SU-DHL-6 (cell line): ENCODE data around the gene SEC24B.

Experiments used
- H2AFZ ChIP-seq: fragments of 200-600 bp; sonication (generic); 2 replicates; pipeline ENCODE4 v1.6.1; 2014; ENCODE audit warnings: low read depth, mild to moderate bottlenecking, moderate library complexity, mixed read lengths, antibody characterized with exemption, low read length; ENCODE audit not compliant: severe bottlenecking
- H3F3A ChIP-seq: fragments of 200-600 bp; shearing (Covaris generic); 2 replicates; pipeline ENCODE4 v1.6.0; 2016; ENCODE audit warnings: antibody characterized with exemption, mild to moderate bottlenecking; ENCODE audit not compliant: insufficient read depth
- H3K27ac ChIP-seq: fragments of 200-600 bp; sonication (generic); 2 replicates; pipeline ENCODE4 v1.5.1; 2016; ENCODE audit warnings: low read depth, mild to moderate bottlenecking, low read length, moderate library complexity, mixed read lengths
- H3K27me3 ChIP-seq: fragments of 200-600 bp; sonication (generic), shearing (Covaris generic); 2 replicates; pipeline ENCODE4 v1.6.0; 2014; ENCODE audit warnings: mild to moderate bottlenecking, low read length
- H3K36me3 ChIP-seq: fragments of 200-600 bp; sonication (generic); 2 replicates; pipeline ENCODE4 v1.6.1; 2014; ENCODE audit warnings: mild to moderate bottlenecking, low read length, mixed read lengths
- H3K4me2 ChIP-seq: fragments of 300-600, 200-600 bp; shearing (Covaris generic), sonication (generic); 2 replicates; pipeline ENCODE4 v1.6.0; 2014; ENCODE audit warnings: low read length, low read depth, mild to moderate bottlenecking; ENCODE audit not compliant: poor library complexity, severe bottlenecking
- H3K4me3 ChIP-seq: fragments of 200-600 bp; sonication (generic); 2 replicates; pipeline ENCODE4 v1.5.1; 2014; ENCODE audit warnings: antibody characterized with exemption, low read length, mild to moderate bottlenecking, mixed read lengths; ENCODE audit not compliant: insufficient read depth, poor library complexity, severe bottlenecking
- H3K79me2 ChIP-seq: fragments of 200-600 bp; sonication (generic); 2 replicates; pipeline ENCODE4 v1.6.1; 2014; ENCODE audit warnings: mild to moderate bottlenecking, low read length, moderate library complexity; ENCODE audit not compliant: insufficient read depth
- H3K9ac ChIP-seq: fragments of 200-600 bp; sonication (generic); 2 replicates; pipeline ENCODE4 v1.7.0; 2014; ENCODE audit warnings: mild to moderate bottlenecking, low read length
- H3K9me2 ChIP-seq: fragments of 200-600 bp; sonication (generic); replicated peaks from 2 replicates; pipeline ENCODE4 v1.6.1; 2014; ENCODE audit warnings: low read length; ENCODE audit not compliant: insufficient read depth
- H3K9me3 ChIP-seq: fragments of 200-600 bp; sonication (generic); 2 replicates; pipeline ENCODE4 v1.6.1; 2014; ENCODE audit warnings: low read length, mixed read lengths; ENCODE audit not compliant: insufficient read depth
- H4K20me1 ChIP-seq: fragments of 200-600 bp; sonication (generic); 2 replicates; pipeline ENCODE4 v1.6.1; 2014; ENCODE audit warnings: low read depth, mild to moderate bottlenecking, antibody characterized with exemption, low read length, moderate library complexity, mixed read lengths
- CTCF ChIP-seq: fragments of 200-600 bp; sonication (generic); IDR thresholded peaks from one replicate; pipeline ENCODE4 v1.5.1; 2017; ENCODE audit warnings: antibody characterized with exemption, mild to moderate bottlenecking, low read length, moderate library complexity; ENCODE audit not compliant: insufficient read depth, poor library complexity, severe bottlenecking
- EZH2phosphoT487 ChIP-seq: fragments of 200-600 bp; sonication (generic), shearing (Covaris generic); conservative IDR thresholded peaks from 2 replicates; pipeline ENCODE4 v1.6.1; 2018; ENCODE audit warnings: mild to moderate bottlenecking, antibody characterized with exemption, low read length, moderate library complexity, mixed read lengths

SEC24B gene

GRCh38 chr4:109408711-109409110 is 24.9 kb upstream of the SEC24B start:
- H3K9ac ChIP-seq, result no peak overlapping the region

DNA sequence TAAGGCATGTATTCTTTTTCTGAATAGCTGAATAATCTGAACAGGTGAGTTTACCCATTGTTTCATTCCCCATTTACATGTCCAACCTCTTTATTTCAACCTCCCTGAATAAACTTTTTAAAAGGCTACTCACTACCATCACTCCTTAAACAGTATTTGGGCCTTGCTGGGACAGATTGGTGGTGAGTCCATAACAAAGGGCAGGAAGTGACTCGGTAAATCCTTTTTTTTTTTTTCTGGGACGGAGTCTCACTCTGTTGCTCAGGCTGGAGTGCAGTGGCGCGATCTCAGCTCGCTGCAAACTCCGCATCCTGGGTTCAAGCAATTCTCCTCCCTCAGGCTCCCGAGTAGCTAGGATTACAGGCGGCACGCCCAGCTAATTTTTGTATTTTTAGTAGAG is 23.4 kb upstream of the SEC24B start:
- Histone ChIP-seq H3K9me3 (no peaks in the 10 kb centered on the region), H3K27me3 (no peaks in the 10 kb centered on the region), H3K79me2 (no peaks in the 10 kb centered on the region), H3K36me3 (no peaks in the 10 kb centered on the region), H2AFZ (no peak overlapping the region), H3K4me2 (no peak overlapping the region), H3K9ac (no peak overlapping the region), H3K9me2 (no peaks in the 10 kb centered on the region), H3K27ac (no peak overlapping the region), H3F3A (no peaks in the 10 kb centered on the region), H4K20me1 (no peaks in the 10 kb centered on the region), H3K4me3 (no peak overlapping the region)
- TF ChIP-seq CTCF (no peak), EZH2phosphoT487 (no peak)

More at GRCh38 chr4:109408711-109409110, 24.9 kb upstream of the SEC24B start:
- Histone ChIP-seq H3K27ac (no peak overlapping the region), H3K79me2 (no peaks in the 10 kb centered on the region), H3K9me2 (no peaks in the 10 kb centered on the region), H2AFZ (no peak overlapping the region), H3K4me3 (no peak overlapping the region), H3K9me3 (no peaks in the 10 kb centered on the region), H3K4me2 (no peak overlapping the region), H3F3A (no peaks in the 10 kb centered on the region), H4K20me1 (no peaks in the 10 kb centered on the region), H3K36me3 (no peaks in the 10 kb centered on the region), H3K27me3 (no peaks in the 10 kb centered on the region)
- TF ChIP-seq EZH2phosphoT487 (no peak), CTCF (no peak)

DNA sequence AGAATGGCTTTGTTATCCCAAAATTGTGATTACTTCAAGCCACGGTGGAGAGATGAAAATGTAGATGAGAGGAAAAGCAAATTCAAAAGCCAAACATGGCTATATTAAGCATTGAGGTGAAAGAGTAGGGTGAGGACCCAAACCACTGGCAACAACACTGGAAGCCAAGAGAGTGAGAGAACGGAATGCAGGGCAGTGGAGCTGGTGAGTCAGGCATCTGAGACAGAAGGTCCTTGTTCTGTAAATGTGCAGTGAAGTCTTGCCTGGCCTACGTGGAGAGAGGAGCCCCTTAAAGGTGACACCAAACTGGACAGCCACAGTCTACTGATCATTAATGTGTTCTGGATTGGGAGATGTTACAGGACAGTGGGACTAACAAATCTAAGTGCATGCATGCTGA is 22.8 kb upstream of the SEC24B start:
- H3K36me3 ChIP-seq, result no peaks in the 10 kb centered on the region
- H3K9me3 ChIP-seq, result no peaks in the 10 kb centered on the region
- H3K27me3 ChIP-seq, result no peaks in the 10 kb centered on the region
- H3K4me2 ChIP-seq, result no peak overlapping the region
- H4K20me1 ChIP-seq, result no peaks in the 10 kb centered on the region
- no peak for TF ChIP-seq EZH2phosphoT487
- no peak for TF ChIP-seq CTCF
- H3K9me2 ChIP-seq, result no peaks in the 10 kb centered on the region
- H3K4me3 ChIP-seq, result no peak overlapping the region
- H2AFZ ChIP-seq, result no peak overlapping the region
- no peak overlapping the region for H3K9ac ChIP-seq
- no peaks in the 10 kb centered on the region for H3K79me2 ChIP-seq
- no peaks in the 10 kb centered on the region for H3F3A ChIP-seq
- H3K27ac ChIP-seq, result no peak overlapping the region
